Measurements from ENCODE around the gene CD109. TPM values are rescaled to one million over a fixed set of nuclear protein-coding genes. Genes with fewer than 3 reads are reported as not detected.

The CD109 gene
- total RNA-seq, 1 donor from 2014 or later = 27.4 TPM

- no peak for FAIRE-seq
- TF ChIP-seq CTCF (IDR thresholded peaks at IDR 0.05; ENCODE audit: insufficient read depth, low read length, severe bottlenecking) = no peak
- H3K36me3 ChIP-seq (ENCODE audit: control insufficient read depth, insufficient read depth, low read length) = peaks cover 15% of the 10 kb centered on the region
- H3K4me3 ChIP-seq (ENCODE audit: low read depth, low read length) = no peak overlapping the region
- no peak for DNase-seq (ENCODE audit: low read depth)
- H3K27me3 ChIP-seq (ENCODE audit: control insufficient read depth, insufficient read depth, low read length) = no peaks in the 10 kb centered on the region
These were observed 38.9 kb downstream of the CD109 start for GRCh38 chr6:73734832-73735453.

GRCh38 chr6:73738367-73739028 lies 42.5 kb downstream of the CD109 start:
- FAIRE-seq (no peak), DNase-seq (ENCODE audit: low read depth) (no peak)
- H3K4me3 ChIP-seq (ENCODE audit: low read depth, low read length) = no peak overlapping the region
- no peaks in the 10 kb centered on the region for H3K27me3 ChIP-seq (ENCODE audit: control insufficient read depth, insufficient read depth, low read length)
- TF ChIP-seq CTCF (IDR thresholded peaks at IDR 0.05; ENCODE audit: insufficient read depth, low read length, severe bottlenecking) = no peak
- H3K36me3 ChIP-seq (ENCODE audit: control insufficient read depth, insufficient read depth, low read length) = peaks cover 8% of the 10 kb centered on the region

- no peak overlapping the region for H3K4me3 ChIP-seq (ENCODE audit: low read depth, low read length)
- FAIRE-seq (no peak), DNase-seq (ENCODE audit: low read depth) (peak; percentile 55)
- peak; percentile 56 for TF ChIP-seq CTCF (IDR thresholded peaks at IDR 0.05; ENCODE audit: insufficient read depth, low read length, severe bottlenecking)
- peaks cover 6% of the 10 kb centered on the region for H3K36me3 ChIP-seq (ENCODE audit: control insufficient read depth, insufficient read depth, low read length)
- no peaks in the 10 kb centered on the region for H3K27me3 ChIP-seq (ENCODE audit: control insufficient read depth, insufficient read depth, low read length)
These were observed 43.1 kb downstream of the CD109 start for GRCh38 chr6:73739096-73739495.

GRCh38 chr6:73742433-73742832 lies 46.4 kb downstream of the CD109 start:
- TF ChIP-seq CTCF (IDR thresholded peaks at IDR 0.05; ENCODE audit: insufficient read depth, low read length, severe bottlenecking) = no peak
- DNase-seq (ENCODE audit: low read depth) (no peak), FAIRE-seq (no peak)
- Histone ChIP-seq H3K4me3 (ENCODE audit: low read depth, low read length) (no peak overlapping the region), H3K36me3 (ENCODE audit: control insufficient read depth, insufficient read depth, low read length) (peaks cover 4% of the 10 kb centered on the region), H3K27me3 (ENCODE audit: control insufficient read depth, insufficient read depth, low read length) (no peaks in the 10 kb centered on the region)

DNA sequence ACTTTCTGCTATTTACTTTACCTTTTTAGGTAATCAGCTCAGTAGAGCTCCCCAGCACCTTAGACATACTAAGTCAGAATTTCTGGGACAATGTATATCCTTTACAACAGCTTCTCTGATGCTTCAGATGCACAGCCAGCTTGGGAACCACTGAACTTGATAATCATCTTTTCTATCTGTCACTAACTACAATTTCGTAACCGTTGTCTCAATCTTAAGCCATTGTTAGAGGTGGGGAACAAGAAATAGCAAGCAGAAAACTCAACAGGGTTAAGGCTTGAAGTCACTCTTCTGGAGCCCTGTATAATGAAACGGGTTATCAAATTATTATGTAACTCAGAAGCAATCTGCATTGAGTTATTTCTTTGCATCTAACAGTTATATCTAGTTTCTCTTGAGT lies 47.1 kb downstream of the CD109 start:
- no peak for TF ChIP-seq CTCF (IDR thresholded peaks at IDR 0.05; ENCODE audit: insufficient read depth, low read length, severe bottlenecking)
- no peak for FAIRE-seq

More for the DNA sequence above, 47.1 kb downstream of the CD109 start:
- Histone ChIP-seq H3K36me3 (ENCODE audit: control insufficient read depth, insufficient read depth, low read length) (peaks cover 4% of the 10 kb centered on the region), H3K27me3 (ENCODE audit: control insufficient read depth, insufficient read depth, low read length) (no peaks in the 10 kb centered on the region), H3K4me3 (ENCODE audit: low read depth, low read length) (no peak overlapping the region)
- no peak for DNase-seq (ENCODE audit: low read depth)
